Measurements from ENCODE around the gene APLP2.
"Not testable (repeated sequence)": the region's sequence is repeated elsewhere in the genome, so short reads cannot be mapped to it uniquely, and the experiment has no call there.

APLP2 gene

GRCh38 chr11:130092661-130093060 lies 23.0 kb downstream of the APLP2 start:
- DNase-seq (ENCODE audit: low read depth) = no peak

GRCh38 chr11:130094614-130095013 lies 24.9 kb downstream of the APLP2 start:
- no peak for DNase-seq (ENCODE audit: low read depth)

- no peak for DNase-seq (ENCODE audit: low read depth)
Measured at GRCh38 chr11:130095326-130095725, 25.6 kb downstream of the APLP2 start.

- DNase-seq (ENCODE audit: low read depth) = no peak
Measured at GRCh38 chr11:130096042-130096441, 26.3 kb downstream of the APLP2 start.

GRCh38 chr11:130096823-130097222 lies 27.1 kb downstream of the APLP2 start:
- no peak for DNase-seq (ENCODE audit: low read depth)

GRCh38 chr11:130097285-130097684 lies 27.6 kb downstream of the APLP2 start:
- DNase-seq (ENCODE audit: low read depth) = no peak

GRCh38 chr11:130099356-130099755 lies 29.7 kb downstream of the APLP2 start:
- DNase-seq (ENCODE audit: low read depth) = no peak

- DNase-seq (ENCODE audit: low read depth) = no peak
Measured at GRCh38 chr11:130100381-130101095, 30.8 kb downstream of the APLP2 start.

GRCh38 chr11:130101661-130102060 lies 32.0 kb downstream of the APLP2 start:
- no peak for DNase-seq (ENCODE audit: low read depth)

GRCh38 chr11:130102301-130103249 lies 32.9 kb downstream of the APLP2 start:
- no peak for DNase-seq (ENCODE audit: low read depth)

GRCh38 chr11:130103296-130103814 lies 33.7 kb downstream of the APLP2 start:
- no peak for DNase-seq (ENCODE audit: low read depth)

- DNase-seq (ENCODE audit: low read depth) = no peak
Measured at GRCh38 chr11:130106381-130106780, 36.7 kb downstream of the APLP2 start.

- not testable (repeated sequence) for DNase-seq (ENCODE audit: low read depth)
Measured at GRCh38 chr11:130108671-130109070, 39.0 kb downstream of the APLP2 start.

GRCh38 chr11:130109386-130109785 lies 39.7 kb downstream of the APLP2 start:
- DNase-seq (ENCODE audit: low read depth) = no peak

- no peak for DNase-seq (ENCODE audit: low read depth)
Measured at GRCh38 chr11:130110339-130111108, 40.8 kb downstream of the APLP2 start.

GRCh38 chr11:130112071-130112830 lies 42.6 kb downstream of the APLP2 start:
- no peak for DNase-seq (ENCODE audit: low read depth)

- no peak for DNase-seq (ENCODE audit: low read depth)
Measured at GRCh38 chr11:130114281-130114680, 44.6 kb downstream of the APLP2 start.

- DNase-seq (ENCODE audit: low read depth) = no peak
Measured at GRCh38 chr11:130114726-130115125, 45.0 kb downstream of the APLP2 start.

- DNase-seq (ENCODE audit: low read depth) = no peak
Measured at GRCh38 chr11:130115218-130115617, 45.5 kb downstream of the APLP2 start.

GRCh38 chr11:130118165-130118564 lies 48.5 kb downstream of the APLP2 start:
- no peak for DNase-seq (ENCODE audit: low read depth)

GRCh38 chr11:130118636-130119387 lies 49.1 kb downstream of the APLP2 start:
- no peak for DNase-seq (ENCODE audit: low read depth)
